PC-3 (cell line): ENCODE results near the gene GTF2F2. TPM values are rescaled to one million over a fixed set of nuclear protein-coding genes. Genes with fewer than 3 reads are reported as not detected.

Experiments
- ATAC-seq: fragments of 200-7000 bp; cut with Tn5 transposase; 2 replicates; pipeline ENCODE4 v1.9.1; 2020; ENCODE audit warnings: mild to moderate bottlenecking, moderate library complexity
- BruUV-seq: library from RNA; stranded (reverse); fragments of 400-500 nt; replicated peaks from 2 replicates; lab custom pipeline; 2021; lab: Mats Ljungman, UMichigan
- CTCF ChIA-PET: fragments of 300-600 bp; sonication (Branson Sonifier 250); formaldehyde crosslinking; loops from one replicate; lab custom pipeline; 2022; ENCODE audit warnings: antibody characterized with exemption; lab: Charles Lee
- POLR2A ChIA-PET: fragments of 300-600 bp; sonication (Branson Sonifier 250); formaldehyde crosslinking; loops from one replicate; lab custom pipeline; 2022; ENCODE audit warnings: antibody characterized with exemption; ENCODE audit not compliant: unreplicated experiment; lab: Charles Lee
- DNase-seq: peaks from one replicate; pipeline ENCODE4 v3.0.0-alpha.2; 2015
- H2AFZ ChIP-seq: fragments of 300-600 bp; sonication (generic); 2 replicates; pipeline ENCODE4 v1.6.0; 2016; ENCODE audit warnings: antibody characterized with exemption, low read length
- H3F3A ChIP-seq: fragments of 300-600 bp; sonication (generic); one replicate; pipeline ENCODE4 v1.6.0; 2017; ENCODE audit warnings: antibody characterized with exemption, low read length, control low read depth, mild to moderate bottlenecking; ENCODE audit not compliant: unreplicated experiment
- H3K27ac ChIP-seq: fragments of 300-600 bp; sonication (generic); 2 replicates; pipeline ENCODE4 v1.5.1; 2016; ENCODE audit warnings: mild to moderate bottlenecking, low read length
- H3K27me3 ChIP-seq: fragments of 300-600 bp; sonication (generic); 2 replicates; pipeline ENCODE4 v1.6.1; 2016; ENCODE audit warnings: low read length, mixed read lengths
- H3K36me3 ChIP-seq: fragments of 300-600 bp; sonication (generic); 2 replicates; pipeline ENCODE4 v1.6.1; 2016; ENCODE audit warnings: low read depth, mixed run types, low read length, mixed read lengths
- H3K4me1 ChIP-seq: fragments of 300-600 bp; sonication (generic); 2 replicates; pipeline ENCODE4 v1.5.1; 2016; ENCODE audit warnings: low read length; ENCODE audit not compliant: insufficient read depth
- H3K4me2 ChIP-seq: fragments of 300-600 bp; sonication (generic); 2 replicates; pipeline ENCODE4 v1.6.0; 2016; ENCODE audit warnings: low read length
- H3K4me3 ChIP-seq: fragments of 300-600 bp; sonication (generic); 2 replicates; pipeline ENCODE4 v1.5.1; 2016; ENCODE audit warnings: mild to moderate bottlenecking, low read length, mixed read lengths
- H3K79me2 ChIP-seq: fragments of 300-600 bp; sonication (generic); 2 replicates; pipeline ENCODE4 v1.6.1; 2017; ENCODE audit warnings: low read length, mixed read lengths
- H3K9ac ChIP-seq: fragments of 300-600 bp; sonication (generic); 2 replicates; pipeline ENCODE4 v1.6.0; 2016; ENCODE audit warnings: mild to moderate bottlenecking, low read length
- H3K9me2 ChIP-seq: fragments of 300-600 bp; sonication (generic); replicated peaks from 2 replicates; pipeline ENCODE4 v1.6.1; 2016; ENCODE audit warnings: mixed run types, low read length, mixed read lengths
- H3K9me3 ChIP-seq: fragments of 300-600 bp; sonication (generic); 2 replicates; pipeline ENCODE4 v1.6.1; 2016; ENCODE audit warnings: low read length, mixed read lengths
- H4K20me1 ChIP-seq: fragments of 300-600 bp; sonication (generic); 2 replicates; pipeline ENCODE4 v1.6.1; 2016; ENCODE audit warnings: low read length, mixed read lengths
- CTCF ChIP-seq: fragments of 300-600 bp; sonication (generic); conservative IDR thresholded peaks from 2 replicates; pipeline ENCODE4 v1.5.1; 2017; ENCODE audit warnings: antibody characterized with exemption, low read depth, mild to moderate bottlenecking, low read length
- EZH2 ChIP-seq: fragments of 300-600 bp; sonication (generic); IDR thresholded peaks from one replicate; pipeline ENCODE4 v1.6.1; 2017; ENCODE audit warnings: antibody characterized with exemption, mild to moderate bottlenecking, low read length; ENCODE audit not compliant: unreplicated experiment
- EZH2phosphoT487 ChIP-seq: fragments of 300-600 bp; sonication (generic); IDR thresholded peaks from 2 replicates; pipeline ENCODE4 v1.6.1; 2018; ENCODE audit warnings: mild to moderate bottlenecking, antibody characterized with exemption, low read length, borderline replicate concordance
- intact Hi-C: fragments of 100-400 bp; cut with micrococcal nuclease; formaldehyde crosslinking; loops from 2 replicates; pipeline ENCODE4 v1.9.0; 2023
- total RNA-seq: library from RNA; depleted of rRNA; stranded (reverse); fragments of >200 nt; gene quantifications from 2 replicates; pipeline ENCODE4 v1.2.3, GENCODE V29; 2014

GTF2F2 gene
- total RNA-seq, 1 experiment from 2014 or later = 28.3 TPM

- no peak overlapping the region for H3K4me3 ChIP-seq
- H3K9ac ChIP-seq = no peak overlapping the region
Measured at GRCh38 chr13:45295536-45295935, 175.2 kb downstream of the GTF2F2 start.

GRCh38 chr13:45296259-45296658 is 175.9 kb downstream of the GTF2F2 start:
- H3K36me3 ChIP-seq = no peaks in the 10 kb centered on the region
- H3K9me2 ChIP-seq = no peaks in the 10 kb centered on the region
- ChIA-PET CTCF (no interaction called here), POLR2A (no interaction called here)
- H3K9me3 ChIP-seq = no peaks in the 10 kb centered on the region
- no peak overlapping the region for H3K4me2 ChIP-seq
- ATAC-seq (no peak), DNase-seq (no peak)
- no peak for TF ChIP-seq EZH2phosphoT487
- no peak for TF ChIP-seq EZH2
- TF ChIP-seq CTCF = no peak
- no TSS peak for BruUV-seq
- no peaks in the 10 kb centered on the region for H3F3A ChIP-seq
- H3K27me3 ChIP-seq = no peaks in the 10 kb centered on the region
- H3K4me3 ChIP-seq = no peak overlapping the region
- H3K79me2 ChIP-seq = no peaks in the 10 kb centered on the region
- no peak overlapping the region for H3K9ac ChIP-seq
- H2AFZ ChIP-seq = no peak overlapping the region
- peaks cover 14% of the 10 kb centered on the region for H3K4me1 ChIP-seq
- intact Hi-C loops = no loop called here
- no peaks in the 10 kb centered on the region for H4K20me1 ChIP-seq
- no peak overlapping the region for H3K27ac ChIP-seq

More at GRCh38 chr13:45295536-45295935, 175.2 kb downstream of the GTF2F2 start:
- no peaks in the 10 kb centered on the region for H3K9me2 ChIP-seq
- no peaks in the 10 kb centered on the region for H3K36me3 ChIP-seq
- intact Hi-C loops = no loop called here
- H3K9me3 ChIP-seq = no peaks in the 10 kb centered on the region
- no peaks in the 10 kb centered on the region for H3K27me3 ChIP-seq
- BruUV-seq = no TSS peak
- no peak for ATAC-seq
- CTCF ChIA-PET = interaction anchor here (0.5 kb wide), 1 partner anchor 132 kb away, joined by 3 read pairs; no protein-coding TSS in a partner anchor
- DNase-seq = no peak
- peaks cover 20% of the 10 kb centered on the region for H3K4me1 ChIP-seq
- TF ChIP-seq EZH2phosphoT487 (no peak), CTCF (no peak), EZH2 (no peak)
- POLR2A ChIA-PET = no interaction called here
- H3K4me2 ChIP-seq = no peak overlapping the region
- no peak overlapping the region for H2AFZ ChIP-seq
- no peak overlapping the region for H3K27ac ChIP-seq
- no peaks in the 10 kb centered on the region for H4K20me1 ChIP-seq
- H3F3A ChIP-seq = no peaks in the 10 kb centered on the region
- no peaks in the 10 kb centered on the region for H3K79me2 ChIP-seq

GRCh38 chr13:45297456-45298205 is 177.3 kb downstream of the GTF2F2 start:
- TF ChIP-seq CTCF = no peak
- TF ChIP-seq EZH2phosphoT487 = no peak
- TF ChIP-seq EZH2 = no peak
- Histone ChIP-seq H3K4me2 (no peak overlapping the region), H4K20me1 (no peaks in the 10 kb centered on the region), H3K27me3 (no peaks in the 10 kb centered on the region), H3K9me2 (no peaks in the 10 kb centered on the region), H2AFZ (no peak overlapping the region), H3K4me3 (no peak overlapping the region), H3K36me3 (no peaks in the 10 kb centered on the region), H3K9ac (no peak overlapping the region), H3K4me1 (peaks cover under 1% of the 10 kb centered on the region; the same call in 1 of the 2 replicates), H3K9me3 (no peaks in the 10 kb centered on the region), H3K27ac (no peak overlapping the region), H3K79me2 (no peaks in the 10 kb centered on the region), H3F3A (no peaks in the 10 kb centered on the region)
- no TSS peak for BruUV-seq
- intact Hi-C loops = no loop called here
- no peak for DNase-seq
- ATAC-seq = no peak
- CTCF ChIA-PET = no interaction called here
- POLR2A ChIA-PET = interaction anchor here (0.6 kb wide), 2 partner anchors 78 to 263 kb away, joined by 5 to 8 read pairs; no protein-coding TSS in a partner anchor
